GM23338 (cell line): ENCODE results near the gene ATP9B. TPM values are rescaled to one million over a fixed set of nuclear protein-coding genes. Genes with fewer than 3 reads are reported as not detected.

ENCODE experiments used
- ATAC-seq: fragments of 200-7000 bp; cut with Tn5 transposase; 3 replicates; pipeline ENCODE4 v1.9.1; 2020
- DNase-seq: peaks from one replicate; pipeline ENCODE4 v3.0.0-alpha.2; 2015; ENCODE audit warnings: low spot score
- H2AFZ ChIP-seq: fragments of 200-600 bp; sonication (generic); 2 replicates; pipeline ENCODE4 v1.8.0; 2016; ENCODE audit warnings: antibody characterized with exemption, mild to moderate bottlenecking, moderate library complexity
- H3F3A ChIP-seq: fragments of 200-600 bp; sonication (generic); replicated peaks from 2 replicates; pipeline ENCODE4 v1.8.0; 2017; ENCODE audit warnings: antibody characterized with exemption, mixed run types, low read depth
- H3K27ac ChIP-seq: fragments of 200-600 bp; sonication (generic); 2 replicates; pipeline ENCODE4 v1.6.1; 2016; ENCODE audit warnings: low read depth
- H3K27me3 ChIP-seq: fragments of 200-600 bp; sonication (generic); 2 replicates; pipeline ENCODE4 v1.8.0; 2016; ENCODE audit warnings: mild to moderate bottlenecking, mixed run types, moderate library complexity; ENCODE audit not compliant: insufficient read depth
- H3K36me3 ChIP-seq: fragments of 200-600 bp; sonication (generic); 2 replicates; pipeline ENCODE4 v1.8.0; 2016; ENCODE audit warnings: mild to moderate bottlenecking; ENCODE audit not compliant: insufficient read depth
- H3K4me1 ChIP-seq: fragments of 200-600 bp; sonication (generic); 2 replicates; pipeline ENCODE4 v1.8.0; 2016; ENCODE audit warnings: mild to moderate bottlenecking, moderate library complexity; ENCODE audit not compliant: insufficient read depth
- H3K4me2 ChIP-seq: fragments of 200-600 bp; sonication (generic); 2 replicates; pipeline ENCODE4 v1.7.1; 2017; ENCODE audit warnings: mixed run types
- H3K4me3 ChIP-seq: fragments of 200-600 bp; sonication (generic); 2 replicates; pipeline ENCODE4 v1.6.1; 2016; ENCODE audit warnings: mixed run types
- H3K79me2 ChIP-seq: fragments of 200-600 bp; sonication (generic); replicated peaks from 2 replicates; pipeline ENCODE4 v1.8.0; 2017; ENCODE audit warnings: mild to moderate bottlenecking; ENCODE audit not compliant: insufficient read depth
- H3K9me2 ChIP-seq: fragments of 200-600 bp; sonication (generic); 2 replicates; pipeline ENCODE4 v1.8.0; 2017; ENCODE audit not compliant: insufficient read depth
- H4K20me1 ChIP-seq: fragments of 200-600 bp; sonication (generic); replicated peaks from 2 replicates; pipeline ENCODE4 v1.8.0; 2017; ENCODE audit warnings: mild to moderate bottlenecking; ENCODE audit not compliant: insufficient read depth
- H3K27ac Mint-ChIP-seq: 2 replicates; pipeline ENCODE4 v1.8.0; 2020; ENCODE audit warnings: inconsistent platforms, mild to moderate bottlenecking, moderate library complexity, mixed read lengths
- H3K27me3 Mint-ChIP-seq: 3 replicates; pipeline ENCODE4 v1.8.0; 2022; ENCODE audit warnings: low read depth, mild to moderate bottlenecking, moderate library complexity, mixed read lengths, inconsistent platforms; ENCODE audit not compliant: insufficient read depth, poor library complexity
- H3K36me3 Mint-ChIP-seq: 3 replicates; pipeline ENCODE4 v1.8.0; 2021; ENCODE audit warnings: low read depth, mild to moderate bottlenecking, inconsistent platforms, moderate library complexity, mixed read lengths
- H3K4me1 Mint-ChIP-seq: 3 replicates; pipeline ENCODE4 v1.8.0; 2020; ENCODE audit warnings: mild to moderate bottlenecking, inconsistent platforms, mixed read lengths
- H3K4me3 Mint-ChIP-seq: 3 replicates; pipeline ENCODE4 v1.8.0; 2021; ENCODE audit warnings: moderate library complexity, mild to moderate bottlenecking, inconsistent platforms, mixed read lengths
- H3K9me3 Mint-ChIP-seq: 3 replicates; pipeline ENCODE4 v1.8.0; 2020; ENCODE audit warnings: moderate library complexity, mild to moderate bottlenecking, inconsistent platforms, mixed read lengths
- CREB1 ChIP-seq: fragments of 250-450 bp; sonication (Bioruptor Pico); IDR thresholded peaks from 2 replicates; pipeline ENCODE4 v1.5.0; 2020; ENCODE audit warnings: low read depth, mild to moderate bottlenecking, moderate library complexity
- EZH2 ChIP-seq: fragments of 200-600 bp; sonication (generic); IDR thresholded peaks from one replicate; pipeline ENCODE4 v1.8.0; 2017; ENCODE audit warnings: antibody characterized with exemption, mild to moderate bottlenecking, low read depth; ENCODE audit not compliant: unreplicated experiment
- EZH2phosphoT487 ChIP-seq: fragments of 200-600 bp; sonication (generic); IDR thresholded peaks from one replicate; pipeline ENCODE4 v1.8.1; 2018; ENCODE audit warnings: antibody characterized with exemption; ENCODE audit not compliant: unreplicated experiment
- JUNB ChIP-seq: IDR thresholded peaks from one replicate; pipeline ENCODE4 v1.6.1; 2016; ENCODE audit warnings: antibody characterized with exemption; ENCODE audit not compliant: unreplicated experiment
- STAT1 ChIP-seq: IDR thresholded peaks from one replicate; pipeline ENCODE4 v1.6.1; 2016; ENCODE audit warnings: antibody characterized with exemption; ENCODE audit not compliant: unreplicated experiment
- ZNF114 ChIP-seq: fragments of 250-450 bp; sonication (Bioruptor Pico); IDR thresholded peaks from 2 replicates; pipeline ENCODE4 v1.5.0; 2020; ENCODE audit warnings: mild to moderate bottlenecking, moderate library complexity
- ZNF331 ChIP-seq: fragments of 250-450 bp; sonication (Bioruptor Pico); IDR thresholded peaks from 2 replicates; pipeline ENCODE4 v1.5.0; 2020; ENCODE audit warnings: low read depth, mild to moderate bottlenecking, moderate library complexity
- ZNF462 ChIP-seq: fragments of 250-450 bp; sonication (Bioruptor Pico); IDR thresholded peaks from 2 replicates; pipeline ENCODE4 v1.5.0; 2020; ENCODE audit warnings: mild to moderate bottlenecking, moderate library complexity
- polyA plus RNA-seq: library from polyadenylated mRNA; unstranded; fragments of >200 nt; fragmentation: Nextera tagmentation; extraction: Ambion mirVana; gene quantifications from 2 replicates; pipeline ENCODE4 v1.2.1, GENCODE V29; 2016
- total RNA-seq: library from RNA; depleted of rRNA; stranded (reverse); fragments of >200 nt; shearing (Covaris generic); gene quantifications from 2 replicates; pipeline ENCODE4 v1.2.3, GENCODE V29; 2014

Gene ATP9B
- total and polyA plus RNA-seq, 2 experiments from 2014 or later = 14.2 to 25.6 TPM

DNA sequence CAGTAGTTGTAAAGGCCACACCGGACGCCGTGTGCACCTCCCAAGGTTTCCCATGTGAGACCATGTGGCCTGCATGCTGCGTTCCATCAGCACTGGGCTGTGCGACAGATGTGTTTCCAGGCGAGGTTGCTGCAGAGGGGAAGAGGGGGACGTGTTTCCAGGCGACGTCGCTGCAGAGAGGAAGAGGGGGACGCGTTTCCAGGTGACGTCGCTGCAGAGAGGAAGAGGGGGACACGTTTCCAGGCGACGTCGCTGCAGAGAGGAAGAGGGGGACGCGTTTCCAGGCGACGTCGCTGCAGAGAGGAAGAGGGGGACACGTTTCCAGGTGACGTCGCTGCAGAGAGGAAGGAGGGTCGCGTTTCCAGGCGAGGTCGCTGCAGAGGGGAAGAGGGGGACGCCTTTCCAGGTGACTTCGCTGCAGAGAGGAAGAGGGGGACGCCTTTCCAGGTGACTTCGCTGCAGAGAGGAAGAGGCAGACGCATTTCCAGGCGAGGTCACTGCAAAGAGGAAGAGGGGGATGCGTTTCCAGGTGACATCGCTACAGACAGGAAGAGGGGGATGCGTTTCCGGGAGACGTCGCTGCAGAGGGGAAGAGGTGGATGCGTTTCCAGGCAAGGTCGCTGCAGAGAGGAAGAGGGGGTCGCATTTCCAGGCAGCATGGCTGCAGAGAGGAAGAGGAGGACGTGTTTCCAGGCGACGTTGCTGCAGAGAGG is 351.0 kb downstream of the ATP9B start:
- peak overlapping the region; percentile 29 for H3K4me3 Mint-ChIP-seq
- no peaks in the 10 kb centered on the region for H3K27me3 ChIP-seq
- H3K4me1 Mint-ChIP-seq = peaks cover 9% of the 10 kb centered on the region; the same call in 2 of the 3 replicates
- peaks cover 11% of the 10 kb centered on the region; the same call in 2 of the 3 replicates for H3K36me3 Mint-ChIP-seq
- no peaks in the 10 kb centered on the region for H3K36me3 ChIP-seq
- no peak overlapping the region for H3K4me3 ChIP-seq
- H3K27ac Mint-ChIP-seq = peak overlapping the region; percentile 63; the same call in 1 of the 2 replicates
- no peaks in the 10 kb centered on the region for H3K9me2 ChIP-seq
- H3K4me1 ChIP-seq = no peaks in the 10 kb centered on the region
- no peaks in the 10 kb centered on the region for H4K20me1 ChIP-seq
- peaks cover 20% of the 10 kb centered on the region for H3K27me3 Mint-ChIP-seq
- TF ChIP-seq ZNF114 (CRISPR knock-in tag) = no peak
- no peak for TF ChIP-seq CREB1 (CRISPR knock-in tag)
- TF ChIP-seq EZH2 = no peak
- TF ChIP-seq ZNF462 (CRISPR knock-in tag) = no peak
- no peak for TF ChIP-seq EZH2phosphoT487
- TF ChIP-seq JUNB = no peak
- TF ChIP-seq STAT1 = no peak
- no peak for TF ChIP-seq ZNF331 (CRISPR knock-in tag)
- no peak for DNase-seq
- peaks cover 7% of the 10 kb centered on the region; the same call in 1 of the 2 replicates for H3F3A ChIP-seq
- H3K4me2 ChIP-seq = no peak overlapping the region
- peaks cover 4% of the 10 kb centered on the region; the same call in 2 of the 3 replicates for H3K9me3 Mint-ChIP-seq
- no peak overlapping the region for H3K27ac ChIP-seq
- H3K79me2 ChIP-seq = no peaks in the 10 kb centered on the region
- H2AFZ ChIP-seq = no peak overlapping the region
- ATAC-seq = peak; percentile 26; the same call in 2 of the 3 replicates
